Spleen (tissue), 7 donors: ENCODE results near the gene PPM1L.

Experiments
- CTCF ChIP-seq, 11 experiments: fragments of 200-600 bp in 7 of 11; fragments of 450-650 bp in 4 of 11; sonication (generic) in 4 of 11; IDR thresholded peaks in 8 of 11; conservative IDR thresholded peaks in 3 of 11; 1 replicate in 7 of 11; 2 replicates in 4 of 11; pipeline versions ENCODE4 v1.4.0 to v1.8.0; 2016 to 2021; ENCODE audit warnings: antibody characterized with exemption in 11 of 11, inconsistent platforms in 4 of 11, mild to moderate bottlenecking in 1 of 11
- POLR2A ChIP-seq, 3 donors: fragments of 450-650 bp; IDR thresholded peaks; one replicate each; pipeline ENCODE4 v1.5.1; 2017; ENCODE audit warnings: antibody characterized with exemption in 3 of 3, mild to moderate bottlenecking in 1 of 3
- POLR2AphosphoS5 ChIP-seq, 3 donors: sonication (generic); formaldehyde crosslinking; IDR thresholded peaks; one replicate each; pipeline ENCODE4 v1.5.1; 2017; ENCODE audit warnings: antibody characterized with exemption in 3 of 3
- donor health status: DM: no; HTN: no; CAD: no; lungs with moderate emphysema.
- donor health status: DM: no; HTN: no; CAD: no.
- donor health status: DM: no; HTN: no; CAD: no.

DNA sequence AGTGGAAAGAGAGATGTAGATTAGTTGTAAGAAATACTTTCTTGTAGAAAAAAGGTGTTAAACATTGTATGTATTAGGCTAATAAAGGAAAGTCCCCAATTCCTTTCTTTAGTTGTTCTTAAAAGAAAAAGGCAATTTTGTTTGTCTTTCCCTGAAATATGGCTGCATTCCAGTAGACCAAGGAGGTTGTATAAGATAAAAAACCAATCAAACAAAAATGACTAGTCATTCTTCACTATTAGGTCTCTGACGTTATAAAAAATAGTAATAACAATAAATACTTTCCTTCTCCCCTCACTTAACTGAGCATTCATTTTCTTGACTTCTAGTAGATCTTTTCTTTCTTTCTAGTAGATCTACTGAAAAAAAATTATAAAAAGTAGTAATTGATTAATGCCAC, 8.6 kb upstream of the PPM1L start:
- TF ChIP-seq CTCF (IDR thresholded peaks at IDR 0.05 in 8 of 11, conservative IDR thresholded peaks at IDR 0.05 in 3 of 11) = no peak
- TF ChIP-seq POLR2AphosphoS5 (IDR thresholded peaks at IDR 0.05) = no peak
- no peak for TF ChIP-seq POLR2A (IDR thresholded peaks at IDR 0.05)
